SK-N-MC (cell line): Measurements from ENCODE around the gene NUPR1.

ENCODE experiments used
- EZH2 ChIP-seq: fragments of 200-600 bp; sonication (generic); IDR thresholded peaks from one replicate; pipeline ENCODE4 v1.6.1; 2017; ENCODE audit warnings: antibody characterized with exemption
- POLR2AphosphoS5 ChIP-seq: IDR thresholded peaks from 2 replicates; pipeline ENCODE4 v1.6.1; 2012; ENCODE audit warnings: mild to moderate bottlenecking, low read depth, low read length, borderline replicate concordance

GRCh38 chr16:28504707-28505404, 33.9 kb downstream of the NUPR1 start:
- TF ChIP-seq POLR2AphosphoS5, result no peak
- no peak for TF ChIP-seq EZH2
